HG03565 (cell line): ENCODE data around the gene ZNF761.
"Not testable (repeated sequence)": the region's sequence is repeated elsewhere in the genome, so short reads cannot be mapped to it uniquely, and the experiment has no call there.

Experiments
- ATAC-seq: cut with Tn5 transposase; IDR thresholded peaks from one replicate; pipeline ENCODE4 v1.9.1; 2021; ENCODE audit warnings: mild to moderate bottlenecking, moderate library complexity; ENCODE audit not compliant: unreplicated experiment

The ZNF761 gene

GRCh38 chr19:53431399-53432087, at the start of gene ZNF761:
Gene ZNF761, plus strand, starts transcription at chr19:53431984. Its CDS starts 15,285 bp downstream, at chr19:53447269.
- ATAC-seq = peak; percentile 89

DNA sequence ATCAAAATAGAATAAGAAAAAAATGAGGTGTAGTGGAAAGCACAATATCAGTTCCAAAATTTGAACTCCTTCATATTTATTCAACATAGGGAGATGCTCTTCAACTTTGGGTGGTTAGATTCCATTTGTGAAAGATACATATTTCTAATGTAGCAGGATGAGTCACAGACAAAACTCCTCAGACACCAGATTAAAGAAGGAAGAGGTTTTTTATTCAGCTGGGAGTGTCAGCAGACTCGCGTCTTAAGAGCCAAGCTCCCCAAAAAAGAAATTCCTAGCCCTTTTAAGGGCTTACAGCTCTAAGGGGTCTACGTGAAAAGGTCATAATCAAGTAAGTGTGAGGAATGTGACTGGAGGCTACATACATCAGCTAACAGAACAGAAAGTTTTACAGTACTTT, 43.6 kb upstream of the ZNF761 start:
- ATAC-seq = no peak

DNA sequence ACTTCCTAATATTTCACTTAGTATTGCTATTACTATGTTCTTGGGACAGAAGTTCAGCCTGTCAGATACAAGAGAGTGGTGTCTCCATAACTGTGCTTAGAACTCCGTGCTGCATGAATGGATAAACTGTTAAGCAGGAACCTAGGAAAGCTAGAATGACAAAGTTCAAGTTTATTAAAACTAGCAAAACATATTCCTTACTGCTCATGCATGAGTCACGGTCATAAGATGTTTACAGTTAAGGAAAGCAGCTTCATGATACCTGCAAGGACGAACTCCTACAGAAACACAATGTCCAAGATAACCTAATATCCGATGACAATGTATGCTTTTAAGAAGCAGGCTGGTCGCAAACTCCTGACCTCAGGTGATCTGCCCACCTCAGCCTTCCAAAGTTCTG, 42.9 kb upstream of the ZNF761 start:
- ATAC-seq = no peak

GRCh38 chr19:53389571-53389970, 42.2 kb upstream of the ZNF761 start:
- no peak for ATAC-seq

DNA sequence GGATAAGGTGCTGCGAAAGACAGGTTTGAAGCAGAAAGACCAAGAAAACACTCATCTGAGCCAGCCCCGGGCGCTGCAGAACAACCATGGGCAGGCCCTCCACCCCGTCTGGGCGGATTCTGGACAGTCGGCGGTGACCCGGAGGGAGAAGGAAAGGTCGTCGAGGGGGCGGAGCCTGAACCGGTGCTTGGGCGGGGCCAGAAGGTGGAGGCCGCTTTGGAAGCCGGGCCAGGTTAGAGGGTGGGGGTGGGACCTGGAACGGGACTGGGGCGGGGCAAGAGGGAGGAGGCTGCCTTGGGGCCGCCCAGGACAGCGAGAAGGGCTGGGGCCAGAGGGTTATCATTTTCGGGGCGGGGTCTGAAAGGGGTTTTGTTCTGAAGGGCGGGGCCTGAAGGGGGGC, 41.8 kb upstream of the ZNF761 start:
- ATAC-seq = no peak

- ATAC-seq = no peak
Measured at GRCh38 chr19:53394522-53394973, 37.2 kb upstream of the ZNF761 start.

DNA sequence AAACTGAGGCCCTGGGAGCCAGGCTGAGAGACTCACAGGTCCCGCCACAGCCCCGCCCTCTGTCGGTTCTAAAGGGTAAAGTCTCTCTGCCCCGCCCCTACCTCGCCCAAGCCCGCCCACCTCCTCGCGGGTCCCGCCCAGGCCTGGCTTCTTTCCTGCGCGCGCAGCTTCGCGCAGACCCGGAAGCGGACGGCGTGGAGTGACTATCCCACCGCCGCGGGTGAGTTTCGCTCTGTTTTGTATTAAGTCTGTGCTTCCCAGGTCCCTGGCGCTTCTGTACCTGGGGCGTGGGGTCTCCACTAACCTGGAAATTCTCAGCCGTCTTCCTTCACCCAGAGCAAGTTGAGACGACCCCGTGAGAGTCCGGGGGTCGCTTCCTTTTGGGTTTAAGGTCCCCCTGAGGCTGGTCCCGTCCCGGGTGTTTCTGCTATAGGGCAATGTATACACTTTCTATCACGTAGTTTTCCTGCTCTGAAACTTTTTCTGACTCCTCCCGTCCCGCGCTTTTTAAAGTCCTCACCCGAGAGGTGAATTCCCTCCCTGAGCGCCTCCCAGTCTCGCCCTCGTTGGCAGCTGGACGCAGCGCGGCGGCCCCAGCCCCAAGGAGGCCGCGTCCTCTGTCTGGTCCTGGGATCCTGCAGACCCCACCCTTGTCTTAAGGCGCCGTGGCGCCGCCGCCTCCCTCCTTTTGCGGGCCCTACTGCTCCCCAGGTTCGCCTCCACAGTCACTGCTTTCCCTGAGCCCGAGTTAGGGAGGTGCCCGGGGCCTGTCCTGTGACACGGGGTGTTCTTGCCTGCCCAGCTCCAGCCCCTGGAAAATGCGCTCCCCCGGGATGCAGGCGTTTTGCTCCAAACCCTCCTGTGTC, 36.6 kb upstream of the ZNF761 start, which contains the start of gene ZNF765:
TSS of gene ZNF765 (plus strand) at position 176 of the 866 bp plus-strand sequence. CDS start 2,867 bp downstream, outside the sequence.
- ATAC-seq = peak; percentile 82

- ATAC-seq = not testable (repeated sequence)
Measured at GRCh38 chr19:53395840-53396524, 35.8 kb upstream of the ZNF761 start.

DNA sequence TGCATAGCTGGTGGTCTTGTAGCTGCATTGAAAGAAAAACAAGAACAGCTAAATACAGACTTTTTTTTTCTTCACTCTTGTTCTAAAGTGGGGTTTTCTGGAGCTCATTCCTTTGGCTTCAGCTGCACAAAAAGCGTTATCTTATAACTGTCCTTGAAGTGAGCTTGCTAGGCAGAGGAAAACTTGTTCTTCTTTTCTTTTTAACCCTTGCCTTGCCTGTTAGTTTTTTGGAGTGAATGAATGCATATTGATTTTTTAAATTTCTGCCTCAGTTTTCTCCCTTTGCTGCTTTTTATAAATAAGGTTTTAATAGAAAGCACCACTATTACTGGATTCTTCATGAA, 35.3 kb upstream of the ZNF761 start:
- ATAC-seq = no peak

DNA sequence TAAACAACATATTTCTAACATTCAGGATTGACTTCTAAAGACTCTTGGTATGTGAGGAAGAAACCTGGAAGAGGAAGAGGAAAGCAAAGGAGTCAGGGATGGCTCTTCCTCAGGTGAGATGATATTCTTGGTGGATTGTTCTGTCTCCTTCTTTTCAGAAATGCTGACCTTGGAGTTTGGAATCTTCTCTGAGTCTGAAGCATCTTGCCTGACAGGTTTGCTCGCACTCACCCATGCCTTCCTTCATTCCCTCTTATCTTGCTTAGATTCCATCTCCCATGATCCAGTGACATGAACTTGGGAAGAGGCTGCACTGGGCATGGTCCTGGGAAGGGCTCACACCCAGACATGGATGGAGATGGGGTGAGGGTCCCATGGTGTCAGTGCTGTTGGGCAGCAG, 33.9 kb upstream of the ZNF761 start:
- ATAC-seq = not testable (repeated sequence)

DNA sequence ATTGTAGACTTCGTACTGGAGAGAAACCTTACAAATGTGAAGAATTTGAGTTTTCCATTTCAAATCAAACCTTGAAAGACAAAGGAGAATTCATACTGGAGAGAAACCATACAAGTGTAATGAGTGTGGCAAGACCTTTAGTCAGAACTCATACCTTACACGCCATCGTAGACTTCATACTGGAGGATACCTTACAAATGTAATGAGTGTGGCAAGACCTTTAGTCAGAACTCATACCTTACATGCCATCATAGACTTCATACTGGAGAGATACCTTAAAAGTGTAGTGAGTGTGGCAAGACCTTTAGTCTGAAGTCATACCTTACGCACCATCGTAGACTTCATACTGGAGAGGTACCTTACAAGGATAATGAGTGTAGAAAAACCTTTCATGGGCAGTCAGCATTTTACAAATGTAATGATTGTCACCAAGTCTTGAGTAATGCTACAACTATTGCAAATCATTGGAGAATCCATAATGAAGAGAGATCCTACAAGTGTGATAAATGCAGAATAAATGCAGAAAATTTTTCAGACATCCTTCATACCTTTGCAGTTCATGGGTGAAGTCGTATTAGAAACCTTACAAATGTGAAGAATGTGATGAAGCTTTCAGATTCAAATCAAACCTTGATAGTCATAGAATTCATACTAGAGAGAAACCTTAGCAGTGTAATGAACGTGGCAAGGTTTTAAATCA, 22.1 kb upstream of the ZNF761 start:
- ATAC-seq = no peak

- ATAC-seq = not testable (repeated sequence)
Measured at GRCh38 chr19:53420520-53421315, 11.1 kb upstream of the ZNF761 start.

DNA sequence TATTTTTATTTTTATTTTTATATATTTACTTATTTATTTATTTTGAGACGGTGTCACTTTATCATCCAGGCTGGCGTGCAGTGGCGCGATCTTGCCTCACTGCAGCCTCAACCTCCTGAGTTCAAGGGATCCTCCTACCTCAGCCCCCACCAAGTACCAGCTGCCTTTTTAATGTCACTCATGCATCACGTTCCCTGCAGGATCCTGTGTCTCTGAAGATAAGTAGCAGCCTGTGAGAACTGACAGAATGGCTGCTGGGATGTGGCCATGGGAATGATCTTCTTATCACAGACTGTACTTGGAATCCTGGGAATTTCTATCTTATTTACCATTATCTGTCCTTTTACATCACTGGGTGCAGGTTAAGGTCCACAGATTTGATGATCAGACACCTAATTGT, 9.2 kb upstream of the ZNF761 start:
- ATAC-seq = no peak

DNA sequence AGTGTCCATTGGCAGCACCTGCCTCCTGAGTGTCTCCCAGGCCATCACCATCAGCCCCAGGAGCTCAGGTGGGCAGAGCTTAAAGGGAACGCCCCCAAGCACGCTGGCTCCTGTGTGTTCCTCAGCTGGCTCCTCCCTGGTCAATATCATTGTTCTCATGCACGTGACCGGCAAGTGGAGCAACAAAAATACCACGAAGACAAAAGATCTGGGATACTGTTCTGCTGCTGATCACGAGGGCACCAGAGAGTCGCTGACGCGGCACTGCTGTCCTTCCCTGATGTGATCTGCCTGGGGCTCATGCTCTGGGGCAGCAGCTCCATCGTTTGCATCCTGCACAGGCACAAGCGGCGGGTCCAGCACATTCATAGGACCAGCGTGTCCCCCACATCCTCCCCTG, 8.7 kb upstream of the ZNF761 start:
- not testable (repeated sequence) for ATAC-seq

- ATAC-seq = not testable (repeated sequence)
Measured at GRCh38 chr19:53423680-53424079, 8.1 kb upstream of the ZNF761 start.

DNA sequence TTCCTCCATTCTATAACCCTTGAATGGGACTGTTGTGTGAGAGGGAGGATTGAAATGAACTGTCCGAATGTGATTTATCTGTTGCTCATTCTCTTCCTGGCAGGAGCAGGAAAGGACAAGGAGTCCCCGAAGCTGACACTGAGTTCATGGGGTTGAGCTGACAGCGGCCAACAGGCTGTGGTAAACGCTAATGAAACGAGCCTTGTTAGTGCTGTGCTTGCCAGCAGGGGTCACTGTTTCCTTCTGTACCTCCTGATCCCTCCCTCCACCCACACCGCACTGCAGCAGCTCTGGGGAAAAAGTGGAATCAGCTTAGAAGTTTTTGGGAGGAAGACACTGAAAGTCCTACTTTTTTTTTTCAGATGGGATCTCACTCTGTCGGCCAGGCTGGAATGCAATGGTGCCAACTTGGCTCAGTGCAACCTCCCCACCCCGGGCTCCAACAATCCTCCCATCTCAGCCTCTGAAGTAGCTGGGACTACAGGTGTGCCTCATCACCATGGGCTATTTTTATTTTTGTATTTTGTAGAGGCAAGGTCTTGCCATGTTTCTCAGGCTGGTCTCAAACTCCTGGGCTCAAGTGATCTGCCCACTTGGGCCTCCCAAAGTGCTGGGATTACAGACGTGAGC, 6.7 kb upstream of the ZNF761 start:
- ATAC-seq = no peak

- ATAC-seq = peak; percentile 16
Measured at GRCh38 chr19:53432088-53432661, 391 bp downstream of the ZNF761 start.

- not testable (repeated sequence) for ATAC-seq
Measured at GRCh38 chr19:53443809-53444208, 12.0 kb downstream of the ZNF761 start.

DNA sequence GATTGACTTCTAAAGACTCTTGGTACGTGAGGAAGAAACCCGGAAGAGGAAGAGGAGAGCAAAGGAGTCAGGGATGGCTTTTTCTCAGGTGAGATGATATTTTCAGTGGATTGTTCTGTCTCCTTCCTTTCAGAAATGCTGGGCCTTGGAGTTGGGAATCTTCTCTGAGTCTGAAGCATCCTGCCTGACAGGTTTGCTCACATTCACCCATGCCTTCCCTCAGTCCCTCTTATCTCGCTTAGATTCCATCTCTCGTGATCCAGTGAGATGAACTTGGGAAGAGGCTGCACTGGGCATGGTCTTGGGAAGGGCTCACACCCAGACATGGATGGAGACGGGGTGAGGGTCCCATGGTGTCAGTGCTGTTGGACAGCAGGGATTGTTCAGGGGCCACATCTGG, 15.4 kb downstream of the ZNF761 start:
- ATAC-seq = not testable (repeated sequence)
